NOMO-1 treated with dmso at 0.1 percent for 144 hours (cell line): Measurements from ENCODE around the gene JUP.
"Not testable (repeated sequence)": the region's sequence is repeated elsewhere in the genome, so short reads cannot be mapped to it uniquely, and the experiment has no call there.

Experiments used
- DNase-seq: peaks from one replicate; lab custom pipeline; 2025; ENCODE audit not compliant: unreplicated experiment; lab: John Stamatoyannopoulos, UW

Gene JUP

DNA sequence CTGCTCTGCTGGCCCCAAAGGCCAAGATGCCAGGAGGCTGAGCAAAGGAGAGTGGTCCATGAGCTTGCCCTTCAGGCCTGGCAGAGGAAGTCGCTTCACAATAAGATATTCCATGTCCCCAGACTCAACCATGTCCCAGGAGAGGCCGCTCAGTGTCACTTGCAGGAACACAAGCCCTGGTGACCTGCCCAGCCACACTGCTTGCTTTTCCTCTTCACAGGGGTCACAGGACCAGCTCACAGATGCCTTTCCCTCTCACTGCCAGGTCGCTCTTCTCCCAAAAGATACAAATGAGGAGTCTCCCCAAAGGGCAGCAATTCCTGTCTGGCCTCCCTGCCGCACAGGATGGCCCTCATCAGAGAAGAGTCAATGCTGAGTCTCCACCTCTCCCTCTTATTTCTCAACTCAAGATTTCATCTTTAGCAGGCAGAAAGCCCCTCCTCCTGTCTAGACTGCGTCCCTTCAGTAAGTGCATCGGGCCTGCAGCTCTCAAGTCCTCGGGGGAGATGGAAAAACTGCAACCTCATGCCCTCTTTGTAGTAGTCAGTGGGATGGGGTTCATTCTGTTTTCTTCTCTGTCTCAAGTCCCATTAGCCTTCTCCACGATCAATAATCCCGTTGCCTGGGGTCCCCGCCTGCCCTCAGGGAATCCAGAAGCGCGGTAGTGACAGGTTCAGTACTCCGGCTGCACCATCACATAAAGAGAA lies 5.0 kb downstream of the JUP start:
- DNase-seq: no peak

DNA sequence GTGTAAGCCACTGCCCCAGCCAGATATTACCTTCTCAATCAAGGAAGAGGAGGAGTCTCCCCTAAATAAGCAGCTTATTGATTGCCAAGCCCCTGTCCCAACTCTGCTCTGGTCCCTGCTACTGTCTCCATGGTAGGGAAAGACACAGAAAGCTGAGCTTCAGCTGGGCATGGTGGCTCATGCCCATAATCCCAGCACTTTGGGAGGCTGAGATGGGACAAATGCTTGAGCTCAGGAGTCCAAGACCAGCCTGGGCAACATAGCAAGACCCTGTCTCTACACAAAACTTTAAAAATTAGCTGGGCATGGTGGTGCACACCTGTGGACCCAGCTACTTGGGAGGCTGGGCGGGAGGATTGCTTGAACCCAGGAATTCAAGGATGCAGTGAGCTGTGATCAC lies 6.6 kb downstream of the JUP start:
- DNase-seq: no peak

GRCh38 chr17:41777574-41778188 lies 8.8 kb downstream of the JUP start:
- no peak for DNase-seq

DNA sequence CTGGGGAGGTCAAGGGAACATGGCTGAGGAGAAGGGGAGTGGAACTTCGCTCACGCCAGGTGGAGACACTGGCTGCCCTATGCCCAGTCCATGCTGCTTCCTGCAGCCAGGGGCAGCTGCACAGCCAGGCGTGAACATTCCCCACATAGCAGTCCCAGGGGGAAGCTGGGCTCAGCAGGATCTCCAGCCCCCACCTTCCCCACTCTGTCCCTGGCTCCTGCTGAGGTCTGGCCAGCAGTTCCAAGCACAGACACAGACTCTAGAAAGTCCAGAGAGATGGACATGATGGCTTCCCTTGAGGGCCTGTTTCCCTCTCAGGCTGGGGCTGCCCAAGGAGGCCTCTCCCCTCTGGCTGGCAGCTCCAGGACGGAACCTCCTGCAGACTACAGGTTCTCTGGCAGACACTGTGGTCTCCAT lies 9.3 kb downstream of the JUP start:
- no peak for DNase-seq

DNA sequence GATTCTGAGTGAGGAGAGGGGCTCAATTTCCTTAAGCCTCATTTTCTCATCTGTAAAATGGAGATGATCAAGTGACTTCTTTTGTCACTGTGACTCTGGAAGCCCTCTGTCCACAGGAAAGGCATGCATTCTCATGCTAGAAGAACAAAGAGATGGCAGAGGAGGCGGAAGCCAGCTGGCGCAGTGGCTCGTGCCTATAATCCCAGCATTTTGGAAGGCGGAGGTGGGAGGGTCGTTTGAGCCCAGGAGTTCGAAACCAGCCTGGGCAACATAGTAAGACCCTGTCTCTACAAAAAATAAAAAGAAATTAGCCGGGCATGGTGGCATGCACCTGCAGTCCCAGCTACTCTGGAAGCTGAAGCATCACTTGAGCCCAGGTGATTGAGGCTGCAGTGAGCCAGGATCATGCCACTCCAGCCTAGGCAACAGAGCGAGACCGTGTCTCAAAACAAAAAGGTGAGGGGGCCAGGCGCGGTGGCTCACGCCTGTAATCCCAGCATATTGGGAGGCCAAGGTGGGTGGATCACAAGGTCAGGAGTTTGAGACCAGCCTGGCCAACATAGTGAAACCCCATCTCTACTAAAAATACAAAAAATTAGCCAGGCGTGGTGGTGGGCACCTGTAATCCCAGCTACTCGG lies 10.1 kb downstream of the JUP start:
- DNase-seq: not testable (repeated sequence)

- no peak for DNase-seq
Measured at GRCh38 chr17:41775394-41776226, 10.9 kb downstream of the JUP start.

GRCh38 chr17:41773731-41774193 lies 12.7 kb downstream of the JUP start:
- DNase-seq: no peak

GRCh38 chr17:41773190-41773588 lies 13.3 kb downstream of the JUP start:
- no peak for DNase-seq

DNA sequence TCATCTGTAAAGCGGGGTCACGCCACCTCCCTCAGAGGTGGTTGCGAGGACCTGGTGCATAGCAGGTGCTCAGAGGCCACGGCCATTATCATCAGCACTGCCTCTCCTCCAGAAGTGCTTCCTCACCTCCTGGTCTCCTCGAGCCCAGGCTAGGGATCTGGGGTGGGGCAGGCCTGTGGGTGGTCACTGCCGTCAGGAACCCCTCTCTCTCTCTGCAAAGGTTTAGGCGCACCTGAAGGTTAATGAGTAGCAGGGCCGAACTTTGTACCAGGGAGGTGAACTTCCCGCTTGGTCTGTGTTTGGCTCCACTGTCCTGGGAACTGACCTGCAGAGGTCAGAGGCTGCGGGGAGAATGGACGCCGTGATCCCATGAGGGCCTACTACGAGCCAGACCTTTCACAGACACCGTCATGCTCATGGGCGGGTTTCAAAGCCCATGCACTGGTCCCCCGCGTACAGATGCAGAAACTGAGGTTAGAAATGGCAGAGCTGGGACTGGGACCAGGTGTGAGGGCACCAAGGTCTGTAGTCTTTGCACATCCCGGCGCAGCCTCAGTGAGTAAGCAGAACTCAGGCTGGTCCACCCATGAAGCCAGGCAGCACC lies 13.8 kb downstream of the JUP start:
- DNase-seq: no peak

GRCh38 chr17:41772218-41772585 lies 14.3 kb downstream of the JUP start:
- DNase-seq: no peak

DNA sequence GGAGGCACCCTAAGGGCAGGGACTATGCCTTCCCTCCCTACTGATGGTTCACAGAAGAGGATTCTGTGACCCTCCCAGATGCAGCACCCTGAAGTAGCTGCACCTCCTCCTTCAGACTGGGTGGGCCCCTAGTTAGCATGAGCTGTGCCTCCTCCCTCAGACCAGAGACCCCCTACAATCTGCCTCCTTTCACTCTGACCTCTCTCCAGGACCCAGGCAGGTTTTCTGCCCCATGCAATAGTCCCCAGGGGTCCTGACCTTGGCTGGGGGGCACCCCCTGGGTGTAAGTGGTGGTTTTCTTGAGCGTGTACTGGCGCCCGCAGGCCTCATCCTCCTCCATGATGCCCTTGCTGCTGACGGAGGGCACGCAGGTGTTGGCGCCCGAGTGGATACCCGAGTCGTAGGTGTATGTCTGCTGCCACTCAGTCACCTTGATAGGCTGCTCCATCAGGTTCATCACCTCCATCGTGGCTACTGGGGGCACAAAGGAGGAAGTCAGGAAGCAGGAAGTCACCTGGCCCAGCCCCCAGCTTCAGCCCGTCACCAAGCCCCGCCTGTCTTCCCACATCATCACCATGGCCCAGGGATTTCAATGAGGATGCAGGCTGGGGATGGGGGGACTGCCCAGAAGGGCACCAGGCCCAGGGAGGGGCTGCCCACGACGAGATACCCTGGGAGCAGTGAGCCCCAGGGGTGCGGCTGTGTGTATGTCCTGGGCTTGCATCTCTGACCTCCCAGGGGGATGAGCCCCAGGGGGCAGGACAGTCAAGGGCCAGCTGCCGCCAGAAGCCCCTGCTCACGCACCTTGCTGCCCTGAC lies 14.9 kb downstream of the JUP start:
- no peak for DNase-seq

DNA sequence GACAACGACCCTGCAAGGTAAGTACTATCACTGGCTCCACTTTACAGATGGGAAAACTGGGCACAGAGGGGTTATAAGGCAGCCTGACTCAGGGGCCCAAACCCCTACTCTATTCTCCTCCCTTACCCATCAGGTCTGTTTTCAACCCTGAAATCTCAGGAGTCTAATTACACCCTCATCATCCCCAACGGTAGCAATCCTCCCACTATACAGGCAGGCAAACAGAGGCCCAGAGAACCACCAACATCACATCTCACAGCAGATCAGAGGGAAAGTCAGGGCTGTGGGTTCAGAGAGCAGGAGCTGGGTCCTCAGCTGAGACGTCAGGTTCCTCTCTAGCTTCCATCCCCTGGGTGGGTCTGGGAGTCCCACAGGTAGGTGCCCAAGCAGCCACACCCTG lies 16.5 kb downstream of the JUP start:
- no peak for DNase-seq

DNA sequence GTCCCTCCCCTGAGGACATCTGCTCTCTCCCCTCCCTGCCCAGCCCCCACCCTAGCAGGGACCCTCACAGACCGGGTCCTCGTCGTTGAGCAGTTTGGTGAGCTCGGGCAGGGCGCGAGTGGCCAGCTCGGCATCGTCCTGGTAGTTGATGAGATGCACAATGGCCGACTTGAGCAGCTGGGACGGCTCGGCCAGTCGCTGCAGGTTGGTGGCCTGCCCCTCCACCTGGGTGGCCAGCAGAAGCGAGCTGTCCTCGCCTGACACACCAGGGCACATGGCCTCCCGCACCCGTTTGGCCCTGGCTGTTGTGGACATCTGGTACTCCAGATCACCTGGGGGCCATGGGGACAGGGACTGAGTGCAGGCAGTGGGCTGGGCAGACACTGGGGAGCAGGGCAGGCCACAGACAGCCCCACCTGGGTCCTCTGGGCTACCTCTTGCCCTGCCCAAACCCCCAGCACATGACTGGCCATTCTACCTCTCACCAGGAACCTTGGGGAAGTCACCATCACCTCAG lies 17.1 kb downstream of the JUP start:
- DNase-seq: no peak

DNA sequence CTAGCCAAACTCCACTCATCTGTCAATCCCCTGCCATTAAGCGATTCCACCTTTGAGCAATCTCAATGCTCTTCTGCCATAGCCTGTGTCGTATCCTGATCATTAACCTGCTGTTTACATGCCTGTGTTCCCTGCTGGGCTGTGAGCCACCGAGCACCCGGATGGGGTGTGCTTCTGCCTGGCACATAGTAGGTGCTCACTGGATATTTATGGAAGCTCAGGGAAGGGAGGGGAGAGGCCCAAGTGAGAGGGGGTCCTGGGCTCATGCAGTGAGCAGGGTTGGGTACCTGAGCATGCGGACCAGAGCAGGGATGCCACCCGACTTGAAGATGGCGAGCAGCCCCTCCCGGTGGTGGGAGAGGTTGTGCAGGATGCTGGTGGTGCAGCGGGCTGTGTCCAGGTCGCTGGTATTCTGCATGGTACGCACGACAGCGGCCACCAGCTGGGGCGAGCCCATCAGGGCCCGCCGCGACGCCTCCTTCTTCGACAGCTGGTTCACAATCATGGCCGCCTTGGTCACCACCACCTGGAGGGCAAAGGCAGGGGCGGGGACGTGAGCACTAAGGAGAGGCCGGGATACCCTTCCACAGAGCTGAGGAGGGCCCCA lies 17.7 kb downstream of the JUP start:
- no peak for DNase-seq

DNA sequence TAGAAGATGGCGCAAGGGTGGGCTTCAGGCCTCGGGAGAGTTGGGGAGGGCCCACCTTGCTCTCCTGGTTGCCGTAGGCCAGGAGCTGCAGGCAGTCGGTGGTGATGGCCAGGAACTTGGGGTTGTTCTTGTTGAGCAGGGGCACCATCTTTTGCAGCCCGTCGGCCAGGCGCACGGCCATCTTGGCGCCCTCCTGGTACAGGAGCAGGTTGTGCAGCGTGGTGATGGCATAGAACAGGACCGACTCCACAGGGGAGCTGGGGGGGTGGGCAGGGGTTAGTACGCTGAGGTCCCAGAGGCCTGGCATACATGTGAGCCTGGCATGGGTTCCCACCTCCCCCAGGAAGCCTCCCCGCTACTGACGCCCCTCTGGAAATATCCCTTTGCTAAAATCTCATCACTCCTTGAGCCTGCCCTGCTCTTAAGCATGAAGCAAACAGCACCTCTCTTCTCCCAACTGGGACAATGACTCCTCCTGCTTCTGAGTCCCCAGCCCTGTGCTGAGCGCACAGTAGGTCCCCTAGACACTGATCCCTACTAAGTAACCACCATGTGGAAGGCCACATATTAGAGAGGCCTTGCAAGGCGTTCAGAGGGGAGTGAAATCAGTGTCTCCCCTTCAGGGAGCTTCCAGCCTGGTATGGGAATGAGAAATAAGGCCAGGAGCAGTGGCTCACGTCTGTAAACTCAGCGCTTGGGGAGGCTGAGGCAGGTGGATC lies 19.0 kb downstream of the JUP start:
- DNase-seq: no peak

DNA sequence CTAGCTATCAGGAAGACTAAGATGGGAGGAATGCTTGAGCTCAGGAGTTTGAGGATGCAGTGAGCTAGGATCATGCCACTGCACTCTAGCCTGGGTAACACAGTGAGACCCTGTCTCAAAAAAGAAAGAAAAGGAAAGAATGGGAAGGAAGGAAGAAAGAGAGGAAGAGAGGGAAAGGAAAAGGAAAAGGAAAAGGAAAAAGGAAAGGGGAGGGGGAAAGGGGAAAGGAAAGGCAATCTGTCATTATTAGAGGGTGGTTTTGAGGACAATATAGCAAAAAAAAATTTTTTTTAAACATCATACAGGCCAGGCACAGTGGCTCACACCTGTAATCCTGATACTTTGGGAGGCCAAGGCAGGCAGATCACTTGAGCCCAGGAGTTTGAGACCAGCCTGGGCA lies 20.4 kb downstream of the JUP start:
- no peak for DNase-seq

DNA sequence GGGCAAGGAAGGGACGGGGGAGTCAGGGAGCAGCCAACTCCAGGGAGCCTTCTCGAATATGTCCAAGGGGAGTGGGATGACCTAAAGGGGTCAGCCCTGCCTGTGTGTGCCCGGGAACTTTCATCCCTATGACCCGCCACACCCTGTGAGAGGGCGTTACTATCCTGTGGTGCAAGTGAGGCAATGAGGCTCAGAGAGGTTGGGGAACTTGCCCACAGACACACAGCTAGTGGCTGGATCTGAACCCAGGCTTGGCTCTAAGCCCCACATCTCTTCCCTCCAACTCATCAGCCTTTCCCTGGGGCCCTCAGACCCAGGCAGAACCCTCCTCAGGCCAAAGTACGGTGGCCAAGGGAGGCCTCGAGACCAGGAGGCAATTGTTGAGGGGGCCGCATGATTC lies 23.2 kb downstream of the JUP start:
- no peak for DNase-seq

GRCh38 chr17:41762841-41763240 lies 23.7 kb downstream of the JUP start:
- DNase-seq: no peak

GRCh38 chr17:41762391-41762790 lies 24.1 kb downstream of the JUP start:
- DNase-seq: no peak
